Trophoblast cell (in vitro differentiated cells and primary cell): ENCODE results near the gene MPI.
A peak's percentile ranks its signal among the peaks of the same experiment; 100 is the strongest.
"Not testable (repeated sequence)": the region's sequence is repeated elsewhere in the genome, so short reads cannot be mapped to it uniquely, and the experiment has no call there.

Experiments
- DNase-seq, 2 donors: peaks; one replicate each; pipeline ENCODE4 v3.0.0-alpha.2; 2016
- H2AFZ ChIP-seq: 2 replicates; pipeline ENCODE4 v1.6.1; 2013; ENCODE audit warnings: low read length, moderate library complexity, mild to moderate bottlenecking; ENCODE audit not compliant: insufficient read depth, poor library complexity
- H2AK5ac ChIP-seq: 2 replicates; pipeline ENCODE4 v1.6.1; 2013; ENCODE audit warnings: mild to moderate bottlenecking, low read length
- H2BK120ac ChIP-seq: 2 replicates; pipeline ENCODE4 v1.6.1; 2013; ENCODE audit warnings: low read length, mild to moderate bottlenecking, moderate library complexity; ENCODE audit not compliant: insufficient read depth, poor library complexity
- H2BK12ac ChIP-seq: 2 replicates; pipeline ENCODE4 v1.6.1; 2013; ENCODE audit warnings: mild to moderate bottlenecking, low read length, moderate library complexity
- H2BK5ac ChIP-seq: 2 replicates; pipeline ENCODE4 v1.6.1; 2013; ENCODE audit warnings: low read length, low read depth, moderate library complexity, mild to moderate bottlenecking; ENCODE audit not compliant: poor library complexity
- H3K14ac ChIP-seq: 2 replicates; pipeline ENCODE4 v1.6.1; 2013; ENCODE audit warnings: mild to moderate bottlenecking, low read length
- H3K18ac ChIP-seq: 2 replicates; pipeline ENCODE4 v1.6.1; 2013; ENCODE audit warnings: mild to moderate bottlenecking, low read length
- H3K23ac ChIP-seq: 2 replicates; pipeline ENCODE4 v1.6.1; 2013; ENCODE audit warnings: low read length
- H3K27ac ChIP-seq: 2 replicates; pipeline ENCODE4 v1.5.1; 2013; ENCODE audit warnings: low read depth, mild to moderate bottlenecking, inconsistent platforms, low read length, moderate library complexity
- H3K27me3 ChIP-seq: 2 replicates; pipeline ENCODE4 v1.6.1; 2013; ENCODE audit warnings: inconsistent platforms, mild to moderate bottlenecking, low read length, moderate library complexity; ENCODE audit not compliant: insufficient read depth
- H3K36me3 ChIP-seq, 2 experiments: 1 replicate in 1 of 2; 2 replicates in 1 of 2; pipeline ENCODE4 v1.6.1; 2013; ENCODE audit warnings: low read length in 2 of 2, mild to moderate bottlenecking in 2 of 2, moderate library complexity in 1 of 2; ENCODE audit not compliant: insufficient read depth in 2 of 2, control insufficient read depth in 1 of 2
- H3K4ac ChIP-seq: 2 replicates; pipeline ENCODE4 v1.6.1; 2013; ENCODE audit warnings: low read depth, mild to moderate bottlenecking, low read length, moderate library complexity
- H3K4me1 ChIP-seq, 2 experiments: 1 replicate in 1 of 2; 2 replicates in 1 of 2; pipeline ENCODE4 v1.6.1; 2013; ENCODE audit warnings: low read length in 2 of 2, mild to moderate bottlenecking in 2 of 2, moderate library complexity in 1 of 2; ENCODE audit not compliant: insufficient read depth in 2 of 2, control insufficient read depth in 1 of 2
- H3K4me2 ChIP-seq: 2 replicates; pipeline ENCODE4 v1.6.1; 2013; ENCODE audit warnings: inconsistent platforms, mild to moderate bottlenecking, low read length, moderate library complexity
- H3K4me3 ChIP-seq: 2 replicates; pipeline ENCODE4 v1.5.1; 2013; ENCODE audit warnings: mild to moderate bottlenecking, low read depth, low read length, inconsistent platforms
- H3K79me1 ChIP-seq: one replicate; pipeline ENCODE4 v1.6.1; 2013; ENCODE audit warnings: low read length
- H3K79me2 ChIP-seq: 2 replicates; pipeline ENCODE4 v1.6.1; 2013; ENCODE audit warnings: low read length, mild to moderate bottlenecking; ENCODE audit not compliant: control insufficient read depth, insufficient read depth, poor library complexity
- H3K9ac ChIP-seq: 2 replicates; pipeline ENCODE4 v1.6.1; 2013; ENCODE audit warnings: mild to moderate bottlenecking, low read length
- H3K9me3 ChIP-seq: 2 replicates; pipeline ENCODE4 v1.6.1; 2013; ENCODE audit warnings: low read depth, mild to moderate bottlenecking, control low read depth, inconsistent platforms, low read length; ENCODE audit not compliant: insufficient read depth
- H4K12ac ChIP-seq: 2 replicates; pipeline ENCODE4 v1.6.1; 2013; ENCODE audit warnings: low read depth, mild to moderate bottlenecking, low read length, moderate library complexity
- H4K8ac ChIP-seq: 2 replicates; pipeline ENCODE4 v1.6.1; 2013; ENCODE audit warnings: low read depth, mild to moderate bottlenecking, low read length, moderate library complexity
- H4K91ac ChIP-seq: one replicate; pipeline ENCODE4 v1.6.1; 2013; ENCODE audit warnings: low read depth, mild to moderate bottlenecking, low read length, moderate library complexity
- WGBS: extraction: QIAGEN DNeasy Blood & Tissue Kit; methylation state at CpG from one replicate; pipeline ENCODE4 v1.1.7; 2013; ENCODE audit warnings: missing lambda C conversion rate; ENCODE audit not compliant: insufficient read length, insufficient coverage; ENCODE audit errors: extremely low coverage; 5-methylcytosine and 5-hydroxymethylcytosine counted together

Gene MPI

DNA sequence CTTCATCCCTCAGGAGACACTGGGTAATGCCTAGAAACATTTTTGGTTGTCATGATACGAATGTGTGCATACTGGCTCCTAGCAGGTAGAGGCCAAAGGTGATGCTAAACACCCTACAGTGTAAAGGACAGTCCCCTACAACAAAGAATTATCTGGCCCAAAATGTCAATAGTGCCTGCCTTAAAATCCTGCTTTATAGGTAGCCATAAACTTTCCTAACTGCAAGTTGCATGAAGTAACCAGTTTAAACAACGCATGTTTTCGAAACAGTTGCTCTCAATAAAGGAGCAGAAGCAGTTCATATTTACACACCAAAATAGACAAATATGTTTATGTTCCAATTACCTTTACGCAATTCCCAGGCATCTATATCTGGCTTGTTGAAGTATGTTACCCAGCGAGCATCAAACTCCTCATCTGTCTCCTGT, 38.9 kb downstream of the MPI start:
- H3K36me3 ChIP-seq = peaks cover 24% of the 10 kb centered on the region in 2 experiments
- no peak overlapping the region for H3K4me3 ChIP-seq
- H2BK12ac ChIP-seq = no peak overlapping the region
- no peaks in the 10 kb centered on the region for H3K79me2 ChIP-seq
- H4K91ac ChIP-seq = no peak overlapping the region
- no peaks in the 10 kb centered on the region for H3K27me3 ChIP-seq
- H4K8ac ChIP-seq = no peak overlapping the region
- H3K27ac ChIP-seq = no peak overlapping the region
- no peak overlapping the region for H3K4me2 ChIP-seq
- H3K9me3 ChIP-seq = no peaks in the 10 kb centered on the region
- H4K12ac ChIP-seq = no peak overlapping the region
- H3K18ac ChIP-seq = no peak overlapping the region
- no peak overlapping the region for H2AFZ ChIP-seq
- DNase-seq = no peak
- no peak overlapping the region for H2AK5ac ChIP-seq
- H3K14ac ChIP-seq = no peak overlapping the region
- no peak overlapping the region for H2BK120ac ChIP-seq
- no CpG with 5 or more reads among the region's 5 CpGs for WGBS
- no peaks in the 10 kb centered on the region for H3K4me1 ChIP-seq
- H2BK5ac ChIP-seq = no peak overlapping the region
- no peak overlapping the region for H3K4ac ChIP-seq
- H3K9ac ChIP-seq = no peak overlapping the region
- no peaks in the 10 kb centered on the region for H3K79me1 ChIP-seq
- H3K23ac ChIP-seq = no peak overlapping the region

DNA sequence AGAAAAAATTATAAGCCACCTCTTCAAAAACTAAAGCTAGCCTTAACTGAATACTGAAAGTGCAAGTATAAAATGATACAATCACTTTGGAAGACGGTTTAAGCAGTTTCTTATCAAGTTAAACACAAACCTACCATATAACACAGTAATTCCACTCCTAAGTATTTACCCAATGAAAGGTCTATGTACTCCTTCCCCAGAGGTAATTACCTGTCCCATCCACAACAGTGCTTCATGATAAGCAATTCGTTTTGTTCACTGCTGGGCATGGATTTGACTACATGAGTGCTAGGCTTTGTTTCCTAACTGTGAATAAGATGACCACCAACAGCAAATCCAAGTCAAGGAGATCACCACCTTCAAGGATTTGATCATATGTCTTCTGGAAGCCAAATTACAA, 43.7 kb downstream of the MPI start:
- no peak overlapping the region for H3K4me2 ChIP-seq
- H3K9ac ChIP-seq = no peak overlapping the region
- H3K9me3 ChIP-seq = no peaks in the 10 kb centered on the region
- no peak overlapping the region for H4K91ac ChIP-seq
- no peaks in the 10 kb centered on the region for H3K27me3 ChIP-seq
- H3K4me1 ChIP-seq = no peaks in the 10 kb centered on the region
- no peak overlapping the region for H3K27ac ChIP-seq
- peak overlapping the region; percentile 15 for H3K4ac ChIP-seq
- WGBS = no CpG with 5 or more reads among the region's 2 CpGs
- H3K23ac ChIP-seq = no peak overlapping the region
- H3K36me3 ChIP-seq = peaks cover 12 to 17% of the 10 kb centered on the region in 2 experiments
- DNase-seq = no peak
- no peak overlapping the region for H4K12ac ChIP-seq
- H3K79me1 ChIP-seq = peaks cover 11% of the 10 kb centered on the region
- H2BK12ac ChIP-seq = no peak overlapping the region
- peaks cover 12% of the 10 kb centered on the region for H3K79me2 ChIP-seq
- no peak overlapping the region for H2BK5ac ChIP-seq
- no peak overlapping the region for H2AK5ac ChIP-seq
- no peak overlapping the region for H3K14ac ChIP-seq
- H3K4me3 ChIP-seq = no peak overlapping the region
- H4K8ac ChIP-seq = no peak overlapping the region
- no peak overlapping the region for H3K18ac ChIP-seq
- H2AFZ ChIP-seq = no peak overlapping the region
- H2BK120ac ChIP-seq = no peak overlapping the region

DNA sequence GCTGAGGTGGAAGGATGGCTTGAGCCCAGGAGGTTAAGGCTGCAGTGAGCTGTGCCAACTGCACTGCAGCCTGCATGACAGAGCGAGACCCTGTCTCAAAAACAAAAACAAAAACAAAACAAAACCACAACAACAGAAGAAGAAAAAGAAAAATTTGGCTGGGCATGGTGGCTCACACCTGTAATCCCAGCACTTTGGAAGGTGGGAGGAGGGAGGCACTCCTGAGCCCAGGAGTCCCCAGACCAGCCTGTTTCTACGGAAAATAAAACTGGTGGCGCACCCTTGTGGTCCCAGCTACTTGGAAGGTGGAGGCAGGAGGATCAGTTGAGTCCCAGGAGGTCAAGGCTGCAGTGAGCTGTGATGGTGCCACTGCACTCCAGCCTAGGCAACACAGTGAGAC, 45.4 kb downstream of the MPI start:
- not testable (repeated sequence) for H2BK12ac ChIP-seq, H3K18ac ChIP-seq, H3K23ac ChIP-seq, H3K9ac ChIP-seq, H3K4me1 ChIP-seq, H3K14ac ChIP-seq, H3K4me2 ChIP-seq, H4K8ac ChIP-seq, H2AK5ac ChIP-seq, H3K27ac ChIP-seq, H4K91ac ChIP-seq, H3K4ac ChIP-seq, H4K12ac ChIP-seq, H2BK5ac ChIP-seq, H3K4me3 ChIP-seq, H3K36me3 ChIP-seq, H2BK120ac ChIP-seq, H3K27me3 ChIP-seq, H3K9me3 ChIP-seq, H2AFZ ChIP-seq
- no CpG with 5 or more reads among the region's 3 CpGs for WGBS
- H3K79me2 ChIP-seq = peaks cover 12% of the 10 kb centered on the region
- peaks cover 11% of the 10 kb centered on the region for H3K79me1 ChIP-seq
- DNase-seq = peak in 1 of 2 donors; percentile 15

DNA sequence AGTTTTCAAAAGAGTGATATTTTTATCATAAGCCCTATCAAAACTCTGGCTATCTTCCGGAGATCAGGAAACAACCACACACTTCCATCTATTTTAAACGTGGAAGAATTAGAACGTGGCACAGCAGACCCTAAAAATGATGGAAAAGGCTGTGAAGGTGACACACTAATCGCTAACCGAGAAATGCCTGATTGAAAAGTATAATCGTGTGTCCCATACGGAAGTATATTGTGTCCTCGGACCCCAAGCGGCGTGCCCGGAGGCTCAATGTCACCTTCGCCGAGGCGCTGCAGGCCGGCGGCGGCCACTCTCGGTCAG, 47.4 kb downstream of the MPI start:
- H3K27me3 ChIP-seq = no peaks in the 10 kb centered on the region
- WGBS = no CpG with 5 or more reads among the region's 18 CpGs
- DNase-seq = no peak

More for the DNA sequence above, 47.4 kb downstream of the MPI start:
- Histone ChIP-seq H3K27ac (peak overlapping the region; percentile 95), H2BK12ac (no peak overlapping the region), H3K14ac (peak overlapping the region; percentile 98), H3K9ac (peak overlapping the region; percentile 96), H2AK5ac (no peak overlapping the region), H3K4me2 (peak overlapping the region; percentile 85), H3K36me3 (peaks cover 1 to 2% of the 10 kb centered on the region in 2 experiments), H3K4me3 (peak overlapping the region; percentile 91), H4K12ac (peak overlapping the region; percentile 5), H2AFZ (peak overlapping the region; percentile 98), H3K9me3 (no peaks in the 10 kb centered on the region), H2BK120ac (peak overlapping the region; percentile 91), H3K4me1 (no peaks in the 10 kb centered on the region), H3K18ac (peak overlapping the region; percentile 96), H3K79me1 (peaks cover 11% of the 10 kb centered on the region), H3K79me2 (peaks cover 12% of the 10 kb centered on the region), H3K4ac (peak overlapping the region; percentile 85), H4K91ac (peak overlapping the region; percentile 96), H2BK5ac (peak overlapping the region; percentile 84), H4K8ac (peak overlapping the region; percentile 96), H3K23ac (no peak overlapping the region)
